Measurements from ENCODE around the gene NR2F2. TPM values are rescaled to one million over a fixed set of nuclear protein-coding genes. Genes with fewer than 3 reads are reported as not detected.

The NR2F2 gene
- total and polyA plus RNA-seq, 2 of the 13 experiments (the other 11 are each of a cell fraction or from before 2014, with no cell fraction given), result 3.5 to 4.7 TPM

DNA sequence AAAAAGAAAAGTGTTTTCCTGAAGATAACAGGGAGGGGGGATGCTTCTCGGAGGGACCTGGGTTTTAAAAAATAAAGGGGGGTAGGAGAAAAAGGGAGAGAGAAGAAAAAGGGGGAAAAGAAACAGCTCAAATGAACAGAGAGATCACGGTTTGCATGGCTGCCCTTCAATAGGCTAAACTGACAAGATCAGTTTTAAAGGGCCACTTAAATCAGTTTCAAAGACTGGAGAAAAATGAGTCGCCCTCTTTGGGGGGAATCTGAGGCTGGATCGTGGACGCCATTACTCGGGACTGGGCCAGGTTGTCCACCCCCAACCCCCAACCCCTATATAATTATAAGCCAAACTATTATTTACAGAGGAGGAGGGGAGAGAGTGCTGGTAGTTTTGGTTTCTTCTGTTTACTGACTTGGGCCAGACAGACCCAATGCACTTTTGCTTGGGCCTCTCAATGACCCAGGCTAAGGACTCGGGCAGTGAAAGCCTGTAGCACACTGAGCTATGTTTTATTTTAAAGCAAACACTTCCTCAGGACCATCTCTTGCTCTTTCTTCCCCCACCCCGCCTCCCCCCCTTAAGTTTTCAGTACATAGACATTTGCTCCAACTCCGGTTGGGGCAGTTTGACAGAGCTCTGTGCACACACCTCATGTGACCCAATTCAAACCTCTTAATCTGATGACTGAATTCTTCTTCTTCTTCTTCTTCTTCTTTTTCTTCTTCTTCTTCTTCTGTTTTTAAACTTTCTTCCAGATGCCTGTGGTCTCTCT, 6.3 kb downstream of the NR2F2 start (continued):
- TF ChIP-seq, protein P1, sequence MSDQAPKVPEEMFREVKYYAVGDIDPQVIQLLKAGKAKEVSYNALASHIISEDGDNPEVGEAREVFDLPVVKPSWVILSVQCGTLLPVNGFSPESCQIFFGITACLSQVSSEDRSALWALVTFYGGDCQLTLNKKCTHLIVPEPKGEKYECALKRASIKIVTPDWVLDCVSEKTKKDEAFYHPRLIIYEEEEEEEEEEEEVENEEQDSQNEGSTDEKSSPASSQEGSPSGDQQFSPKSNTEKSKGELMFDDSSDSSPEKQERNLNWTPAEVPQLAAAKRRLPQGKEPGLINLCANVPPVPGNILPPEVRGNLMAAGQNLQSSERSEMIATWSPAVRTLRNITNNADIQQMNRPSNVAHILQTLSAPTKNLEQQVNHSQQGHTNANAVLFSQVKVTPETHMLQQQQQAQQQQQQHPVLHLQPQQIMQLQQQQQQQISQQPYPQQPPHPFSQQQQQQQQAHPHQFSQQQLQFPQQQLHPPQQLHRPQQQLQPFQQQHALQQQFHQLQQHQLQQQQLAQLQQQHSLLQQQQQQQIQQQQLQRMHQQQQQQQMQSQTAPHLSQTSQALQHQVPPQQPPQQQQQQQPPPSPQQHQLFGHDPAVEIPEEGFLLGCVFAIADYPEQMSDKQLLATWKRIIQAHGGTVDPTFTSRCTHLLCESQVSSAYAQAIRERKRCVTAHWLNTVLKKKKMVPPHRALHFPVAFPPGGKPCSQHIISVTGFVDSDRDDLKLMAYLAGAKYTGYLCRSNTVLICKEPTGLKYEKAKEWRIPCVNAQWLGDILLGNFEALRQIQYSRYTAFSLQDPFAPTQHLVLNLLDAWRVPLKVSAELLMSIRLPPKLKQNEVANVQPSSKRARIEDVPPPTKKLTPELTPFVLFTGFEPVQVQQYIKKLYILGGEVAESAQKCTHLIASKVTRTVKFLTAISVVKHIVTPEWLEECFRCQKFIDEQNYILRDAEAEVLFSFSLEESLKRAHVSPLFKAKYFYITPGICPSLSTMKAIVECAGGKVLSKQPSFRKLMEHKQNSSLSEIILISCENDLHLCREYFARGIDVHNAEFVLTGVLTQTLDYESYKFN (CRISPR knock-in tag; conservative IDR thresholded peaks at IDR 0.05), result 0 out of 2 replicates have a peak, but pooled peaks have one; percentile 20
- TF ChIP-seq MED1 (CRISPR knock-in tag; IDR thresholded peaks at IDR 0.05) (peak; percentile 38; the same call in 1 of the 2 replicates), ZBTB42 (CRISPR knock-in tag; IDR thresholded peaks at IDR 0.05) (no peak), SKI (IDR thresholded peaks at IDR 0.05; ENCODE audit: partially characterized antibody) (peak; percentile 25), ZNF281 (CRISPR knock-in tag; IDR thresholded peaks at IDR 0.05; ENCODE audit: borderline replicate concordance) (peak; percentile 58; the same call in 1 of the 2 replicates), NR2F6 (IDR thresholded peaks at IDR 0.05) (0 out of 2 replicates have a peak, but pooled peaks have one; percentile 5), NR2F6 (CRISPR knock-in tag; IDR thresholded peaks at IDR 0.05) (no peak), ZNF782 (CRISPR knock-in tag; IDR thresholded peaks at IDR 0.05; ENCODE audit: borderline replicate concordance) (no peak), SALL1 (CRISPR knock-in tag; IDR thresholded peaks at IDR 0.05) (0 out of 2 replicates have a peak, but pooled peaks have one; percentile 6), ZXDC (CRISPR knock-in tag; IDR thresholded peaks at IDR 0.05) (no peak), ZBTB37 (CRISPR knock-in tag; IDR thresholded peaks at IDR 0.05) (peak; percentile 61; the same call in 1 of the 2 replicates), FOXP4 (CRISPR knock-in tag; IDR thresholded peaks at IDR 0.05) (peak; percentile 57), TCF12 (IDR thresholded peaks at IDR 0.05) (no peak), TCF12 (CRISPR knock-in tag; IDR thresholded peaks at IDR 0.05) (no peak)
- TF ChIP-seq, protein P2, sequence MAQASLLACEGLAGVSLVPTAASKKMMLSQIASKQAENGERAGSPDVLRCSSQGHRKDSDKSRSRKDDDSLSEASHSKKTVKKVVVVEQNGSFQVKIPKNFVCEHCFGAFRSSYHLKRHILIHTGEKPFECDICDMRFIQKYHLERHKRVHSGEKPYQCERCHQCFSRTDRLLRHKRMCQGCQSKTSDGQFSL (CRISPR knock-in tag; IDR thresholded peaks at IDR 0.05), result 0 out of 2 replicates have a peak, but pooled peaks have one; percentile 22
